Omental fat pad (tissue), 4 donors: ENCODE measurements around the gene GNAO1. TPM values are rescaled to one million over a fixed set of nuclear protein-coding genes. Genes with fewer than 3 reads are reported as not detected.

Experiments used
- ATAC-seq: fragments of 150-250 bp; one replicate; pipeline ENCODE4 v1.9.1; 2016; ENCODE audit warnings: mild to moderate bottlenecking, moderate library complexity; ENCODE audit not compliant: low FRiP score
- DNase-seq: peaks from one replicate; pipeline ENCODE4 v3.0.0-alpha.2; 2019; ENCODE audit warnings: low spot score
- total RNA-seq, 4 donors: library from RNA; depleted of rRNA; stranded (reverse); fragments of >200 nt; gene quantifications; one replicate each; pipeline ENCODE4 v1.1.0, GENCODE V29; 2016
- TF ChIP-seq, protein P1 (sequence below), 3 donors: fragments of 450-650 bp; IDR thresholded peaks; one replicate each; pipeline ENCODE4 v1.5.1; 2016 to 2017; ENCODE audit warnings: antibody characterized with exemption in 3 of 3, mild to moderate bottlenecking in 3 of 3, moderate library complexity in 2 of 3

The GNAO1 gene
- total RNA-seq, 4 donors from 2014 or later, result 1.4 to 2.6 (median 2.3) TPM

GRCh38 chr16:56305956-56306565 lies 114.8 kb downstream of the GNAO1 start:
- TF ChIP-seq, protein P1, sequence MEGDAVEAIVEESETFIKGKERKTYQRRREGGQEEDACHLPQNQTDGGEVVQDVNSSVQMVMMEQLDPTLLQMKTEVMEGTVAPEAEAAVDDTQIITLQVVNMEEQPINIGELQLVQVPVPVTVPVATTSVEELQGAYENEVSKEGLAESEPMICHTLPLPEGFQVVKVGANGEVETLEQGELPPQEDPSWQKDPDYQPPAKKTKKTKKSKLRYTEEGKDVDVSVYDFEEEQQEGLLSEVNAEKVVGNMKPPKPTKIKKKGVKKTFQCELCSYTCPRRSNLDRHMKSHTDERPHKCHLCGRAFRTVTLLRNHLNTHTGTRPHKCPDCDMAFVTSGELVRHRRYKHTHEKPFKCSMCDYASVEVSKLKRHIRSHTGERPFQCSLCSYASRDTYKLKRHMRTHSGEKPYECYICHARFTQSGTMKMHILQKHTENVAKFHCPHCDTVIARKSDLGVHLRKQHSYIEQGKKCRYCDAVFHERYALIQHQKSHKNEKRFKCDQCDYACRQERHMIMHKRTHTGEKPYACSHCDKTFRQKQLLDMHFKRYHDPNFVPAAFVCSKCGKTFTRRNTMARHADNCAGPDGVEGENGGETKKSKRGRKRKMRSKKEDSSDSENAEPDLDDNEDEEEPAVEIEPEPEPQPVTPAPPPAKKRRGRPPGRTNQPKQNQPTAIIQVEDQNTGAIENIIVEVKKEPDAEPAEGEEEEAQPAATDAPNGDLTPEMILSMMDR (IDR thresholded peaks at IDR 0.05), result no peak
- ATAC-seq, result no peak
- DNase-seq, result no peak

- DNase-seq (no peak), ATAC-seq (no peak)
- TF ChIP-seq, protein P1 (IDR thresholded peaks at IDR 0.05), result no peak
These were observed 115.6 kb downstream of the GNAO1 start for GRCh38 chr16:56306690-56307533.

DNA sequence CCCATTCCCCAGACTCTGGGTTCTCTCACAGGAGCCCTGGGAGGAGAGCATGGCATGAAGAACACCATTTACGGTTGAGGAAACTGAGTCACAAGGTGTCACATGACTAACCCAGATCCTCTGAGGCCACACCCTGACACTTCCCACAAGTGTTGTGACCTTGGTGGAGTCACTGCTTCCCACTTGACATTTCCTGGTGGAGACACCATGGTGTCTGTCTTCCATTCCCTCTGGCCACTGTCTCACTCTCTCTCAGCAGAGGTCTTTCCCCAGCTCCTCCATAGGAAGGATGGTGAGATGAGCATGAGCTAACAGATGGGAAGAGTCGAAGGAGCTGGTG lies 116.2 kb downstream of the GNAO1 start:
- TF ChIP-seq, protein P1 (IDR thresholded peaks at IDR 0.05), result no peak
- DNase-seq (no peak), ATAC-seq (no peak)

- TF ChIP-seq, protein P1 (IDR thresholded peaks at IDR 0.05), result no peak
- ATAC-seq, result no peak
- no peak for DNase-seq
These were observed 117.7 kb downstream of the GNAO1 start for GRCh38 chr16:56309008-56309407.

DNA sequence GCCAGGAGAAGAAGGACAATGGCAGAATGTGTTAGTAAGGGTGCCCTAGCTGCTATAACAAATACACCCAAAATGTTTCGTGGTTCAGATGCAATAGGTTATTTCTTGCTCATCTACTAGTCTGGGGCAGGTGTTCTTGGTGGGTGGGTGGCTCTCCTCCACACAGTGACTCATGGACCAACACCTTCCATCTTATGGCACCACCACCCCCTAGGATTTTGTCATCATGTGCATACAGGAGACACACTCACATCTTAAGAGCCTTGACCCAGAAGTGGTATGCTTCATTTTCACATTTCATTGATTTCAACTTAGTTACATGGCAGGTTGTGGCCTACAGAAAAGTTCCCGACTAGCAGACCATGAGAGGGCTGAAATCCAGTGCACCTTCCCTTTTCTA lies 119.4 kb downstream of the GNAO1 start:
- DNase-seq, result no peak
- ATAC-seq, result no peak
- TF ChIP-seq, protein P1 (IDR thresholded peaks at IDR 0.05), result no peak

DNA sequence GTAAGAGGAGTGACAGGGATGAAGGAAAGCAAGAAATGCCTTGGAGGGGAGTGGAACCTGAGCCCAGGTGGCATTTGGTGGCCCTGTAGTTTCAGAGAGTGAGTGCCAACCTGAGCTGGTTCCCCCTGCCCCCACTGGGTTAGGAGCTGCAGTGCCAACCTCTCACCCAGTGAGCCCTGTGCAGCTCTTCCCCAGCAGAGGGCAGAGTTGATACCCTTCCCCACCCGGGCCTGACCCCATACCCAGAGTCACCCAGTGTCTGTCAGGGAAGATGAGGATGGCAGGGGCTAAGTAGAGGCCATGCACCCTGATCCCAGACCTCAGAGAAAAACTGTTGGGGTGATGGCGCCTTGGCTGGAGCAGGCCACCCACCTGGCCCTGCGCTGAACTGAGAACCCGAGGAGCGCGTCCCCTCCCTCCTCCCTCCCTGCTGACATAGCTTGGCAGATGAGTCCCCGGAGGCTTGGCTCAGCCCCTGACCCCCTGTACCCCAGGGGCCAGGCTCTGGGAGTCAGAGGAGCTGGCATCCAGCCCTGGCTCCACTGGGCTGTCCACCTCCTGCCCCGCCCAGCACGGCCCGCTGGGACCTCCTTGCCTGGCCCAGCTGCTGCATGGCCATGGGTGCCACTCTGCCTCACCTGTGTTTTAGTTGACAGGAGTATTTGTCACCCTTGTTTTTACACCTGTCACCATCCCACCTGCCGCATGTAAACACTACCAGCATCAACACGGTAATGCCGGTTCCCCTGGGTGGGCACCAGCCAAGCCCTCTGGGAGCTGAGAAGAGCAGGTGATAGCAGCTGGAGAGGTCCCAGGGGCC lies 120.1 kb downstream of the GNAO1 start:
- TF ChIP-seq, protein P1 (IDR thresholded peaks at IDR 0.05), result no peak
- ATAC-seq (peak; percentile 38), DNase-seq (no peak)
